Embryonic facial prominence (tissue), 1 donor: Measurements from ENCODE around the gene TCAP.

Experiments
- DNase-seq: peaks from one replicate; pipeline ENCODE4 v3.0.0-alpha.2; 2016; ENCODE audit errors: extremely low spot score

Gene TCAP

DNA sequence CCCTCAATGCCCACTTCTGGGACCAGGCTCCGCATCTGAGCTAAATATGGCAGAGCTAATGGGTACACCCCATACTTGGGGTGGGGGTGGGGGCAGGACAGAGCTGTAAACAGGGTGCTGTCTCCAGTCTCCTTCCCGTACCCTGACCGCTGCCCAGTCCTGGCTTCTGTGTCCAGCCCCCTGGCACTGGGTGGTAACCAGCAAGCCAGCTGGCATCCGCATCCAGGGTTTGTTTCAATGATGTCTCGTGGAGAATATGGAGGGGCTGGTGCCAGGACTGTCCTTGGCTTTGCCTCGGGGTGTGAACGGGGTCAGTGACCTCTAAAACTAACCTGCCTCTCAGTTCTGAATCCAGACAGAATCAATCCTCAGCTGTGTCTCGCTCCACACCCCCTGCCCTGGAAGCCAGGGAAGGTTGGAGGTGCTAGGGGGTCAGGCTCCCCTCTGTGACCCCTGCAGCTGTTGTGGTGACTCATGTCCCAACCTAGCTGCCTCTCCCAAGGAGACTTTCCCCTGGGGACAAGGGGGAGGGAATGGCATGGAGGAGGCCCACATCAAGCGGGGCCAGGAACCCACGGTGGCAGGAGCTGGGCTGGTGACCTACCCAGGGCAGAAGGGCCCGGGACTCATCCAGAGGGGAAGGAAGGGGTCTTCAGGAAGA is 1.6 kb downstream of the TCAP start:
- DNase-seq: no peak

DNA sequence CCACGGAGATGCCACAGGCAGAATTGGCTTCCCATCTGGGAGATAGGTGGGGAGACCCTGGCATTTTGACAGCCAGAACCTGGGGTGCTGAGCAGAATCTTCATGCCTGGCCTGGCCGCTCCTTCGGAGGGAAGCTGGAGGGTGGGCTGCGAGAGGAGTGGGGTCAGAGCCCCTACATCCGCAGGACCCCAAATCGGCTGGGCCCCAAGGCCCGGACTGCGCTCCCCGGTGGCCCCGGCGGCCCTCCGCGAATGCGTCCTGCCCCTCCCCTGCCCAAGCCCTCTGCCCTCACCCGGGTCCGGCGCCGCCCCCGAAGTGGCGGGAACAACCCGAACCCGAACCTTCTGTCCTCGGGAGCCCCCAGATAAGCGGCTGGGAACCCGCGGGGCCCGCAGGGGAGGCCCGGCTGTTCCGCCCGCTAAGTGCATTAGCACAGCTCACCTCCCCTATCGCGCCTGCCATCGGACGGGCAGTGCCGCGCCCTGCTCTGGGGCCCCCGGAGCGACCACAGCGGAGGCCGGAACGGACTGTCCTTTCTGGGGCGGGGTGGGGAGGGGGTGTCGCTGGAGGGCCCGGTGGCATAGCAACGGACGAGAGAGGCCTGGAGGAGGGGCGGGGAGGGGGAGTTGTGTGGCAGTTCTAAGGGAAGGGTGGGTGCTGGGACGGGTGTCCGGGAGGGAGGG is 2.3 kb downstream of the TCAP start:
- DNase-seq: no peak

DNA sequence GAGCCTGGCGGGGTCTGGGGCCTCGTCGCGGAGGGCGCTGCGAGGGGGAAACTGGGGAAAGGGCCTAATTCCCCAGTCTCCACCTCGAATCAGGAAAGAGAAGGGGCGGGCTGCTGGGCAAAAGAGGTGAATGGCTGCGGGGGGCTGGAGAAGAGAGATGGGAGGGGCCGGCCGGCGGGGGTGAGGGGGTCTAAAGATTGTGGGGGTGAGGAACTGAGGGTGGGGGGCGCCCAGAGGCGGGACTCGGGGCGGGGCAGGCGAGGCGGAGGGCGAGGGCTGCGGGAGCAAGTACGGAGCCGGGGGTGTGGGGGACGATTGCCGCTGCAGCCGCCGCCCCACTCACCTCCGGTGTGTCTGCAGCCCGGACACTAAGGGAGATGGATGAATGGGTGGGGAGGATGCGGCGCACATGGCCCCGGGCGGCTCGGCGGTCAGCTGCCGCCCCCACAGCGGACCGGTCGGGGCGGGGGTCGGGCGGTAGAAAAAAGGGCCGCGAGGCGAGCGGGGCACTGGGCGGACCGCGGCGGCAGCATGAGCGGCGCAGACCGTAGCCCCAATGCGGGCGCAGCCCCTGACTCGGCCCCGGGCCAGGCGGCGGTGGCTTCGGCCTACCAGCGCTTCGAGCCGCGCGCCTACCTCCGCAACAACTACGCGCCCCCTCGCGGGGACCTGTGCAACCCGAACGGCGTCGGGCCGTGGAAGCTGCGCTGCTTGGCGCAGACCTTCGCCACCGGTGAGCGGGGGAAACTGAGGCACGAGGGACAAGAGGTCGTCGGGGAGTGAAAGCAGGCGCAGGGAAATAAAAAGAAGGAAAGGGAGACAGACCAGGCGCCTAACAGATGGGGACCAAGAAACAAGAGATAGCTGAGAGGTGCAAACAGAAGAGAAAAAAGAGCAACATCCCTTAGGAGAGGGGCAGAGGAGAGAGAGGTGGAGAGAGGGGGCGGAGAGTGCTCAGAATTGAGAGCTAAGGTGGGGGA is 3.1 kb downstream of the TCAP start, which contains the start of gene PNMT:
Gene PNMT, plus strand, starts transcription at position 509 of the 980 bp plus-strand sequence. Its CDS starts 23 bp downstream, at position 532.
- DNase-seq: no peak

DNA sequence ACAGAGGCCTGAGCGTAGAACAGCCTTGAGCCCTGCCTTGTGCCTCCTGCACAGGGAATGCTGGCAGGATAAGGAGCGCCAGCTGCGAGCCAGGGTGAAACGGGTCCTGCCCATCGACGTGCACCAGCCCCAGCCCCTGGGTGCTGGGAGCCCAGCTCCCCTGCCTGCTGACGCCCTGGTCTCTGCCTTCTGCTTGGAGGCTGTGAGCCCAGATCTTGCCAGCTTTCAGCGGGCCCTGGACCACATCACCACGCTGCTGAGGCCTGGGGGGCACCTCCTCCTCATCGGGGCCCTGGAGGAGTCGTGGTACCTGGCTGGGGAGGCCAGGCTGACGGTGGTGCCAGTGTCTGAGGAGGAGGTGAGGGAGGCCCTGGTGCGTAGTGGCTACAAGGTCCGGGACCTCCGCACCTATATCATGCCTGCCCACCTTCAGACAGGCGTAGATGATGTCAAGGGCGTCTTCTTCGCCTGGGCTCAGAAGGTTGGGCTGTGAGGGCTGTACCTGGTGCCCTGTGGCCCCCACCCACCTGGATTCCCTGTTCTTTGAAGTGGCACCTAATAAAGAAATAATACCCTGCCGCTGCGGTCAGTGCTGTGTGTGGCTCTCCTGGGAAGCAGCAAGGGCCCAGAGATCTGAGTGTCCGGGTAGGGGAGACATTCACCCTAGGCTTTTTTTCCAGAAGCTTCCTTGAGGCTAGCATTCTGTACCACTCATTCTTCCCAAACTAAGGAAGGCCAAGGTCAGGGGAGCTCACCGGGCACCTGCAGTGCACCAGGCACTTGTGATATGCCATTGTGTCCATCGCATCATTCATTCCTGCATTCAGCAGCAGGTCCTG is 5.0 kb downstream of the TCAP start:
- DNase-seq: no peak

DNA sequence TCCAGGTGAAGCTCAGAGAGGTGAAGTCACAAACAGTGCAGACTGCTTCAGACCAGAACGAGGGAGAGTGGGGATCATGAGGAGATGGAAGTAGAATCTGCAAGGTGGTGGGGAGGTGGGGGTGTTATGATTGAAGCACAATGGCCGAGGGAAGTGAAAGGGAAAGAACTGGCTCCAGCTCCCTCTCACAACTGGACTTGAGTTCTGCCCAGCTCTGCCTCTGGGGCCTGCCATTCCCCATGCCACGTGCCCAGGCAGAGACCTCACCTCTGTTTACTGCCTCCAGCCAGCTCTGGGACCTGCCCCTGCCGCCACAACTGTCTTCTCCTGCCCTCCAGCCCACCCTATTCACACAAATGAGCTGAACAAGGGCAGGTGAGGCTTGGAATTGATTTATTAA is 5.6 kb downstream of the TCAP start:
- DNase-seq: no peak

DNA sequence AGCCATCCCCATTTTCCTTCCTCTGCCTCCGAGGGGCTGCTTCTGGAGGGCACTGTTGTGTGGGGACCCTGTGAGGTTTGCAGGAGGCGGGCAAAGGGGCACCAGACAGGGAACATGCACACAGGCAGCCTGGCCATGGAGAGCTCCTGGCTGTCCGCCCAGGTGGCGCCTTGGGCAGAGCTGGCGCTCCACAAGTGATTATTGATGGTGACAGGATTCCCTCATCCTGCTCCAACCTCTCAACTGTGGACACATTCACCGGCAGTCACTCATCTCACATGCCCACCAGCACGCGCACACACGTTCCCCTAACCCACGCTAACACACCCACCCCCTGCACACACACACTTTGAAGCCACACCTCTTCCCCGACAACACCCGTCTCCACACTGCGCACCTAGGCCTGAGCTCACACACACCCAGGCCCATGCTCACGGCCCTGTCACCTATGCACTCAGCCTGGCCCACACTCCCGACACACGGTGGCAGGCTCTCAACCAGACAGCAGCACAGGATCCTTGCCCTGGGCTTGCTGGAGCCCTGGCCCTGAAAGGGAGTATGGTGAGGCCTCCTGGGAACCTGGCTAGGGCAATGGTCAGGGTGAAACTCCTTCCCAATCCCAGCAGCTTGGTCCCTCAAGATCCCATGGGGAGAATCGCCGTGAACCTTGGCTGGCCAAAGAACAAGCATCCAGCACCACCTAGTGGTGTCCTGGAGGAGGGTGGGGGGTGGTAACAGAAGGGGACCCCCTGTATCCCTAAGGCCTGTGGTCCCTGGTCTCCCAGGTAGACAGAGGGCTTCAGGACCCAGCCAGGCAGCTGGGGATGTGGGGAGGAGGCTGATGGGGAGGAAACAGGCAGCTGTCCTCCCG is 6.7 kb downstream of the TCAP start:
- DNase-seq: no peak

DNA sequence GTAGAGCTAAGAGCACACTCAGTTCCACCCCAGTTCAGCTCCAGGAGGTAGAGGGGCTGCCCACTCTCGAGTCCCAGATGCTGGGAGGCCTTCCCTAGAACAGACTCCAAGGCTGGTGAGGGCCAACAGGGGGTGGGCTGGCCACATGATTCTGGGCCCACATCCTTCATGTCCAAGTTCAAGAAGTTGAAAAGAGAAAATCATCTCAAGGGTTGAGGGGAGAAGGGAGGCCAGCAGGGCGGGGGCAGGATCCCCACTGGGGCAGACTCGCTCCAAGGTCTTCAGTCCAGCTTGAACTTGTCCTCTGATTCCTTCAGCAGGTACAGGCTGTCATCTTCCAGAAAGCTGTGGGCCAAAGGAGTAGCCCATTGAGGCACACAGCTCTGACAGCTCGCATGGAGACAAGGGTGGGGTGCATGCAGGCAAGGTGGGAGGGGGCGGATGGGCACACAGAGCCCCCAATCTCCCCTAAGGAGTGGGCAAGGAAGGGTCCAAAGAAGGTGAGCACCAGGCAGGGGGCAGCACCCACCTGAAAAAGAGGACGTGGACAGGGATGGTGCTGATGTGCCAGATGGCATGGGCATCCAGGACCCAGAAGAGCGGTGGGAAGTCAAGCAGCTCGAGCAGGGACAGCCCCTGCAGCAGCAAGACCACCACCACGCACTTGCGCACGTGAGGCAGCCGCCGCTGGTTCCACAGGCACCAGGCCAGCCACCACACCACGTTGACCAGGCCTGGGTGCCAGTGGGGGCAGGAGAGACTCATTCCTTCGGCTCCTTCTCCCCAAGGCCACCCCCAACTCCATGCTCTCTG is 7.6 kb downstream of the TCAP start:
- DNase-seq: no peak

DNA sequence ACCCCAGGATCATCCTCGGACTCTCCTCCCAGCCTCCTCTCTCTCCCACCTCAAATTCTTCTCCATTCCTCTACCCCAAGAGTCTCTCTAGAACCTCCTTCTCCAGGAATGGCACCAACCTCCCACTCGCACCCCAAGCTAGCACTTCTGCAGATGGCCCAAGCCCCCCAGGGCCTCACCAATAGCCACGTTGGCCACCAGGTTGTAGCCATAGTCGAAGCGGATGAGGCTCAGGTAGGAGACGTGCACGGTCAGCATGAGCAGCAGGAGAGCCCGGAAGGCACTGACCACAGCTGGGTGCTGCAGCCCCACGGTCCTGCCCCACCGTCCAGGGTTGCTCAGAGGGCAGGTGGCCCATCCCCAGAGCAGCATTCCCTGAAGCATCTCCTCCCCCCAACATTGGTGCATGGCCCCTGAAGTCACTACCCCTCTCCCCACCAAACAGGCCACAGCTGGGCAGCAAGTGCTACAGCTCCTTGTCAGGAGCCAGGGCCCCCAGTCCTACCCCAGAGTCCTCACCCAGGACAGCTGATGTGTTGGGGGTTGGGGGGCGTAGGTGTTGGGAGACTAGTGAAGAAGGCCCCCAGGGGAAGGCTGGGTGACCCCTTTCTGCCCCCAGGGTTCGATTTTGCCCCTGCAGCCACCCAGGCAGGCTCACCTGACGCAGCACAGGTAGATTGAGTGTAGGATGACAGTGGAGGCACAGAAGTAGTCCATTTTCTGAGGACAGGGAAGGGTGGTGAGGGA is 8.4 kb downstream of the TCAP start:
- no peak for DNase-seq

DNA sequence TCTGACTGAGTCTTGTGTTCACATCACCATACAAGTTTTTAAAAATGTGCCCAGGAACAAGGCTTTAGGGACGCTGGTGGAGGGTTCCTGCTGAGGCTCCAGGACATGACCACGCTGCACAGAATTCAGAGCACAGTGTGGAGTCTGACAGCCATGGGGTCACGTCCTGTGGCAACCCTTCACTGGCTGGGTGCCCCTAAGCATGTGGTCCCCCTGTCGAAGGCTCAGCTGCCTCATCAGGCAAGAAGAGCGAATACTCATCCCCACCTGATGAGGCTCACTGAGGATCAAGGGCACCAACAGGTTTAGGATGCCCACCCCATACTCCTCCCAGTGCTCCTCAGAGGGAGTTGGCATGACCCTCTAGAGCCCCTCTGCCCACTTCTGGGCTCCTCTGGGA is 9.0 kb downstream of the TCAP start:
- DNase-seq: no peak

DNA sequence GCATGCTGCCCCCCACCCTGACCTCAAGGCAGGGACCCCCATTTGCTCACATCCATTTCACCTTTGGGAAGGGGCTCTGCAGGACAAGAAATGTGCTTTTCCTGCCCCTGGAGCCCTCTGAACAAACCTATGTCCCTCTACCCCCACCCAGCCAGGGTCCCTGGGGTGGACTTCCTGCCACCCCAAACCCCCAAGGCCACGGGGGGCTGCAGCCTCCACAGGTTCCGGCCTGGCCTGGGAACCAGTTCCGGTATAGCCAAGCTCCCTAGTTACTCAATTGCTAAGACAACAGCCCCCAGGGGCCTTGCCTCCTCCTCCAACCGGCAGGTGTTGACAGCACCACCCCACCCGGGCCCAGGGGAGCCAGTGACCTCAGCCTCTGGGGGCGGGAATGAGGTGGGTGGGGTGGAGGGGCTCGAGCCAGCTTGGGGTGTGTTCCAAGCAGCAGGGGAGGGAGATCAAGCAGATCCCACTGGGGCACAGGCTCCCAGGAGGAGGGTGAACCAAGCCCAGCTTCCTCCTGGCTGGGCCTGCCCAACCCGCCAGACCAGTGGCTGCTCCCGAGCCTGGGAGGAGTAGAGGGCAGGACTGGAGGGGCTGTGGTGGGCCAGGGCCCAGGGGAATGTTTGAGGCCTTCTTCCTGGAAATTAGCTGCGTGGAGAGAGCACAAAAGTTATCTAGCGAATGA is 9.7 kb downstream of the TCAP start:
- DNase-seq: no peak

DNA sequence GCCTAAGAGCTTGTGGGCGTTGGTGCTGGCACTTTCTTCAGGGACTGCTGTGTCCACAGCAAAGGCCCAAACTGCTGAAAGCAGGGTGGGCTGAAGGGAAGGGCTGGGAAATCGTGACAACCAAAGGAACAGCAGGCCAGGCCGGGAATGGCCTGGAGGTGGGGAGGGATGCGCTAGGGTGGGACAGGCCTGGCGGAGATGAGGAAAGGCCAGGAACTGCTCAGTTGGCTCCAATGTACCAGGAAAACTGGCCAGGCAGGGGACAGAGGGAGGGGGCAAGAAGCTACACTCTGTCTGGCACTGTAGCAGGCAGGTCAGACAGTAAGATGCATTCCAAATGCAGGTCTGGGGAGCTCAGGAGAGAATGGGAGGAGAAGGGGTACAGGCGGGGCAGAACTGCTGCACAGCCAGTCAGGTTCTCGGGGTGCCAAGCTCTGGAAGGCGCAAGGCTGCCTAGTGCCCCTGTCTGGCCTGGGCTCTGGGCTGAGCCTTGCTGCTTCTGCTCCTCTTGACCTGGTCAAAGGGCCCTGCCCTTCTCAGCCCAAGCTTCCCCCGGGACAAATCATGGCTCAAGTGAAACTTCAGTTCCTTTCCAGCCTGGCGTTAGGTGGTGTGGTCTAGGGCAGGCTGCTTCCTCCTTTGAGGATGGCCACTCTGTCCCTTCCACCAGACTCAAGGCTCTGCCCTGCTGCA is 10.4 kb downstream of the TCAP start:
- DNase-seq: no peak

DNA sequence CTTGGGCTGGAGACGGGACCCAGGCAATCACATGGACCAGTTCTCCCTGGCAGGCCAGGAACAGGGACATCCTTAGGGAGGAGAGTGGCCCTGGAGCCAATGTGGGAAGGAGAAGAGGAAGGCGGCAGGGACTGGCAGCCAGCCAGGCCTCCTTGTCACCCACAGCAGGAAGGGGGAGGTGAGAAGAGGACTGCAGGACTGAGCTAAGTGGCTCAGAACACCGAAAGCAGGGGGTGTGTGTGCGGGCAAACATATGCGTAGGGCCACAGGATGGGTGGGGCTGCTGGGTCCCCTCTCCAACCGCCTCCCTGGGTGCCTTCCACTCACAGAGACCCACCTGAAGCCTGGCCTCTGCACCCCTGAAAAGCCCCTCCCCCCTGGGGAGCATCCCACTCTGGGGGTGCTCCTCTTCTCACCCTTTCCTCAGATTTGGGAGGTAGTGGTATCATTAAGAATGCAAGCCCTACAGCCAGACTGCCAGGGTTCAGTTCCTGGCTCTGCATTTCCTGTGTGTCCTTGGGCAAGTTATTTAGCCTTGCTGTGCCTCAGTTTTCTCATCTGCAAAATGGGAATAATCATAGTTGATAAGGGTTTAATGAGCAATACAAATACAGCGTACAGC is 11.2 kb downstream of the TCAP start:
- no peak for DNase-seq

DNA sequence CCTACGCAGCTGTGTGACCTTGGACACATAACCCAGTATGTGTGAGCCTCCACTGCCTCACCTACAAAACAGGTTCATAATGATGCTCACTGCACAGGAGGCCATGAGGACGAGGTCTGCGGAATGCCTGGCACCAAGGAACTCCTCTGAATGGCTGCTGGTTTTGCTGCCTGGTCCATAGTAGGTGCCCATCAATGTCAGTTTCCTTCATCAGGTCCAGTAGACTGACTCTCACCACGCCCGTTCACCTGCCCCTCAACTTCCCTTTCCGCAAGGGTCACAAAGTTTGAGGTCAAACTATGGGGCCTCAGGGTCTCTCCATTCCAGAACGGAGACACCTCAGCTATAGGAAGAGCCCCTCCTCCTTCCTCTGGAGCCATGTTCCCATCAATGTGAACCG is 11.9 kb downstream of the TCAP start:
- no peak for DNase-seq

DNA sequence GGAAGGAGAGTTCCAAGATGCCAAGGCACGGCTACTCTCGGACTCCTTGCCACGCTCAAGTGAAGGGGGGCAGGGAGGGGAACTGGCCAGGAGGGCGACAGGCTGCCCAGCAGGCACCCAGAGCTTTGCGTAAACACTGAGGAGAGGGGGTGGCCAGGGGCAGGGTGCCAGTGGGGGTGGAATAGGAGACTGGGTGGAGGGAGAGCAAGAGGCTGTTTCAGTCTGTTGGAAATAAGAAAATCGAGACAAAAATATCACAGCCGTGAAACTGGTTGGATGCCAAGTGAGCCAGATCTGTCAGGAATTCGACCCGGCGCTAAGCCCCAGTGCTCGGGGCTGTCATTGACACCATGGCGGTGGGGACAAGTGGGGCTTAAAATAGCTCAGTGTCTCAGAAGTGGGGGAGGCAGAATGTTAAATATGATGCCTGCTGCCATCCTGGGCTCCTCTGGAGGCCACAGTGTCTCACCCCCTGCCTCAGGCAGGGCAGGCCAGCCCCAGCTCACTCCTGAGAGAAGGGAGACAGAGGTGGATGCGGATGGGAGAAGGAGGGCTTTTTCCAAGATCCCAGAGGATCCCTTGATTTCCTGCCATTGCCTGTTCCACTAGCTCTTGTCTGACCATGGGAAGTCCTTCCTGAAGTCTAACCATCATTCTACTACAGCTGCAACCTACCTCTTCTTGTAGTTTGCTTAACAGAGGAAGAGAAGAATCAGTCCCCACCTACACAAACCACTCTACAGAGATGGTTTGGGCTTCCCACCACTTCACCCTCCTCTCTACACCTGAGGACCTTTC is 12.6 kb downstream of the TCAP start:
- DNase-seq: no peak

DNA sequence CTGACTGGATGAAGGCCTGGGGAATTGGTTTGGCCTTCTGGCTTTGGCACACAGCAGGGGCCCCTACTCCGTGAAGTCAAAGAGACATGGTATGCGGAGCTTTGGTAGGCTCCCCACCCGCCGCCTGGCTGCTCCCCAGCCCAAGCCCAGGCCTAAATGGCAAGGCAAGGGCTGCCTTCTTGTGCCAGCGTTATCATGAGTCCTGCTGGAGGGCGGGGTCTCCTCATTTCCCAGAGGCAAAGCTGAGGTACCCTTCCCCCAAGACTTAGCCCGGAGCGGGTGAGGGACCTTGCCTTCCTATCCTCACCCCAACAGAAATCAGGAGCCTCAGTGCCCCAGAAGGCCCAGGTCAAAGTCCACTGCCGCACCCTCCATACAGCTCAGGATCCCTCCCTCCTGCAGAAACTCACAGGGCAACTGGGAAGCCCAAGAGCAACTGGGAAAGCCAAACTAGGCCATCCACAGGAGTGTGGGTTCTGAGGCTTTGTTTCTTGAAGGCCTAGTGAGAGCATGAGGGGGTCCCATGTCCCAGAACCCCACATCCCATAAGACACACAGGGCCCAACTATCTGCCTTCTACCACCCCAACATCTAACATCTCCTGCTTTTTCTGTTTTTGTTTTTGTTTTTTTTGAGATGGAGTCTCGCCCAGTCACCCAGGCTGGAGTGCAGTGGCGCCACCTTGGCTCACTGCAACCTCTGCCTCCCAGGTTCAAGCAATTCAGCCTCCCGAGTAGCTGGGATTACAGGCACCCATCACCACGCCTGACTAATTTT is 13.4 kb downstream of the TCAP start:
- DNase-seq: no peak
